A549 (cell line): Measurements from ENCODE around the gene LRP4.

ENCODE experiments used
- CEBPB ChIP-seq, 2 experiments: fragments of >200 bp in 1 of 2; sonication (Bioruptor Twin) in 1 of 2; formaldehyde crosslinking in 1 of 2; IDR thresholded peaks; 2 replicates each; pipeline ENCODE4 v1.6.1; 2012 to 2016
- CHD2 ChIP-seq: fragments of 150-350 bp; IDR thresholded peaks from 2 replicates; pipeline ENCODE4 v1.6.1; 2014; ENCODE audit warnings: low read length; ENCODE audit not compliant: partially characterized antibody
- CHD4 ChIP-seq: fragments of 200-600 bp; sonication (generic); IDR thresholded peaks from 2 replicates; pipeline ENCODE4 v1.6.1; 2016; ENCODE audit warnings: antibody characterized with exemption, mild to moderate bottlenecking, borderline replicate concordance
- EP300 ChIP-seq, 2 experiments: fragments of >200 bp; sonication (Bioruptor Twin); formaldehyde crosslinking; IDR thresholded peaks; 2 replicates in 1 of 2; 3 replicates in 1 of 2; pipeline ENCODE4 v1.6.1; 2016 to 2017
- FOSB ChIP-seq: fragments of 250-450 bp; sonication (Bioruptor Pico); IDR thresholded peaks from 2 replicates; pipeline ENCODE4 v1.5.0; 2020; ENCODE audit warnings: mild to moderate bottlenecking, moderate library complexity
- JUN ChIP-seq, 2 experiments: fragments of >200 bp; sonication (Bioruptor Twin); formaldehyde crosslinking; IDR thresholded peaks; 2 replicates in 1 of 2; 3 replicates in 1 of 2; pipeline ENCODE4 v1.6.1; 2016 to 2017
- MYC ChIP-seq: IDR thresholded peaks from 2 replicates; pipeline ENCODE4 v1.6.1; 2012; ENCODE audit warnings: mild to moderate bottlenecking, inconsistent platforms, low read length, improper control_type of control experiment, borderline replicate concordance
- NR3C1 ChIP-seq: fragments of >200 bp; sonication (Bioruptor Twin); formaldehyde crosslinking; IDR thresholded peaks from 3 replicates; pipeline ENCODE4 v1.6.1; 2017
- POLR2A ChIP-seq: IDR thresholded peaks from 2 replicates; pipeline ENCODE4 v1.6.1; 2012; ENCODE audit warnings: mild to moderate bottlenecking, low read length
- POLR2AphosphoS2 ChIP-seq: conservative IDR thresholded peaks from 2 replicates; pipeline ENCODE4 v1.6.1; 2012; ENCODE audit warnings: low read length, improper control_type of control experiment, inconsistent platforms
- SREBF2 ChIP-seq: fragments of 450-650 bp; IDR thresholded peaks from 2 replicates; pipeline ENCODE4 v1.6.1; 2014; ENCODE audit warnings: mild to moderate bottlenecking, moderate library complexity
- ZFP36 ChIP-seq: fragments of 450-650 bp; IDR thresholded peaks from 2 replicates; pipeline ENCODE4 v1.6.1; 2014; ENCODE audit warnings: borderline replicate concordance; ENCODE audit not compliant: partially characterized antibody
- TF ChIP-seq, protein P1 (sequence below): fragments of >200 bp; sonication (Bioruptor Twin); formaldehyde crosslinking; IDR thresholded peaks from 3 replicates; pipeline ENCODE4 v1.5.1; 2016
- TF ChIP-seq, protein P2 (sequence below): fragments of 200-600 bp; sonication (generic); IDR thresholded peaks from 2 replicates; pipeline ENCODE4 v1.6.1; 2016; ENCODE audit warnings: antibody characterized with exemption, mild to moderate bottlenecking, moderate library complexity

DNA sequence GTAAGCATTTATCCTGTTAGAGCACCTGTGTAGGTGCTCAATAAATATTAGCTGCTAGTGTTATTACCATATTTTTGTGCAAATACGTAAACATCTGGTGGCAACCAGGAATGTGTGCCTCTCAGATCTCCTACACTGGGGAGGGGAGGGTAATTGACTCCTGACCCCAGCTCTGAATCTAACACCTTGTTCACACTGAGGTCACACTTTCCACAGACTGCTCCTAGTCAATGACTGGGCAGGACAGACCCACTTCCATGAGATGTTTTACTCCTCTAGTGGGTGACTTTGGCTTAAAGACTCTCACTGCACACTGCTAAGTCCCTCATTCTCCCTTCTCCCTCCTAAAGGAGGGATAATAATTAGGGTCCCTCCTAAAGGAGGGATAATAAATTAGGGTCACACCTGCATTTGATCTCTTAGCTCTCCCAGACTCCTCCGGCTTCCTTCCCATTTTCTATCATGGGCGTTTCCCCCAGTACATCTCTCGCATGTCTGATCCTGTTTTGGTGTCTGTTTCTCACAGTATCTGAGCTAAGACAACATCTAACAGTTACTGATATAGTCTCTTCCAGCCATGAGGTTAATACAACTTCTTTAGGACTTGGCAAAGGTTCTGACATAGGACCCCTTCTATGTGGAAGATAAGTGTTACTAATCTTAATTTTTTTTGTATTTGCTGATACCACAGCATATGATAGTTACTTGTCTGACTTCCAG, 26.2 kb upstream of the LRP4 start:
- TF ChIP-seq CEBPB (IDR thresholded peaks at IDR 0.05) (no peak), POLR2AphosphoS2 (no peak), ZFP36 (no peak), FOSB (CRISPR knock-in tag) (no peak), CHD4 (no peak), CHD2 (no peak), NR3C1 (no peak), EP300 (IDR thresholded peaks at IDR 0.05) (no peak), JUN (IDR thresholded peaks at IDR 0.05) (no peak), MYC (no peak), SREBF2 (no peak), POLR2A (no peak)
- TF ChIP-seq, protein P1, sequence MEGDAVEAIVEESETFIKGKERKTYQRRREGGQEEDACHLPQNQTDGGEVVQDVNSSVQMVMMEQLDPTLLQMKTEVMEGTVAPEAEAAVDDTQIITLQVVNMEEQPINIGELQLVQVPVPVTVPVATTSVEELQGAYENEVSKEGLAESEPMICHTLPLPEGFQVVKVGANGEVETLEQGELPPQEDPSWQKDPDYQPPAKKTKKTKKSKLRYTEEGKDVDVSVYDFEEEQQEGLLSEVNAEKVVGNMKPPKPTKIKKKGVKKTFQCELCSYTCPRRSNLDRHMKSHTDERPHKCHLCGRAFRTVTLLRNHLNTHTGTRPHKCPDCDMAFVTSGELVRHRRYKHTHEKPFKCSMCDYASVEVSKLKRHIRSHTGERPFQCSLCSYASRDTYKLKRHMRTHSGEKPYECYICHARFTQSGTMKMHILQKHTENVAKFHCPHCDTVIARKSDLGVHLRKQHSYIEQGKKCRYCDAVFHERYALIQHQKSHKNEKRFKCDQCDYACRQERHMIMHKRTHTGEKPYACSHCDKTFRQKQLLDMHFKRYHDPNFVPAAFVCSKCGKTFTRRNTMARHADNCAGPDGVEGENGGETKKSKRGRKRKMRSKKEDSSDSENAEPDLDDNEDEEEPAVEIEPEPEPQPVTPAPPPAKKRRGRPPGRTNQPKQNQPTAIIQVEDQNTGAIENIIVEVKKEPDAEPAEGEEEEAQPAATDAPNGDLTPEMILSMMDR: no peak
- TF ChIP-seq, protein P2, sequence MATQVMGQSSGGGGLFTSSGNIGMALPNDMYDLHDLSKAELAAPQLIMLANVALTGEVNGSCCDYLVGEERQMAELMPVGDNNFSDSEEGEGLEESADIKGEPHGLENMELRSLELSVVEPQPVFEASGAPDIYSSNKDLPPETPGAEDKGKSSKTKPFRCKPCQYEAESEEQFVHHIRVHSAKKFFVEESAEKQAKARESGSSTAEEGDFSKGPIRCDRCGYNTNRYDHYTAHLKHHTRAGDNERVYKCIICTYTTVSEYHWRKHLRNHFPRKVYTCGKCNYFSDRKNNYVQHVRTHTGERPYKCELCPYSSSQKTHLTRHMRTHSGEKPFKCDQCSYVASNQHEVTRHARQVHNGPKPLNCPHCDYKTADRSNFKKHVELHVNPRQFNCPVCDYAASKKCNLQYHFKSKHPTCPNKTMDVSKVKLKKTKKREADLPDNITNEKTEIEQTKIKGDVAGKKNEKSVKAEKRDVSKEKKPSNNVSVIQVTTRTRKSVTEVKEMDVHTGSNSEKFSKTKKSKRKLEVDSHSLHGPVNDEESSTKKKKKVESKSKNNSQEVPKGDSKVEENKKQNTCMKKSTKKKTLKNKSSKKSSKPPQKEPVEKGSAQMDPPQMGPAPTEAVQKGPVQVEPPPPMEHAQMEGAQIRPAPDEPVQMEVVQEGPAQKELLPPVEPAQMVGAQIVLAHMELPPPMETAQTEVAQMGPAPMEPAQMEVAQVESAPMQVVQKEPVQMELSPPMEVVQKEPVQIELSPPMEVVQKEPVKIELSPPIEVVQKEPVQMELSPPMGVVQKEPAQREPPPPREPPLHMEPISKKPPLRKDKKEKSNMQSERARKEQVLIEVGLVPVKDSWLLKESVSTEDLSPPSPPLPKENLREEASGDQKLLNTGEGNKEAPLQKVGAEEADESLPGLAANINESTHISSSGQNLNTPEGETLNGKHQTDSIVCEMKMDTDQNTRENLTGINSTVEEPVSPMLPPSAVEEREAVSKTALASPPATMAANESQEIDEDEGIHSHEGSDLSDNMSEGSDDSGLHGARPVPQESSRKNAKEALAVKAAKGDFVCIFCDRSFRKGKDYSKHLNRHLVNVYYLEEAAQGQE: no peak
